ENCODE data around the gene KNL1. TPM values are rescaled to one million over a fixed set of nuclear protein-coding genes. Genes with fewer than 3 reads are reported as not detected.

Gene KNL1
- total and polyA plus RNA-seq, 12 donors, result 0.13 to 7.9 (median 1.4) TPM

GRCh38 chr15:40595773-40596172, 1.7 kb downstream of the KNL1 start:
- intact Hi-C loops (cut with DNase I), result no loop called here
- Histone ChIP-seq H3K27me3 (peaks cover 3% of the 10 kb centered on the region), H3K4me3 (no peak overlapping the region), H3K9me3 (replicated peaks in 1 of 3) (no peaks in the 10 kb centered on the region), H3K4me1 (replicated peaks in 1 of 2) (peaks cover 5 to 12% of the 10 kb centered on the region in 2 donors), H3K27ac (no peak overlapping the region), H3K36me3 (replicated peaks in 1 of 2) (no peaks in the 10 kb centered on the region)
- WGBS, 4 donors, result 75 to 80% (median 78%) methylated on average over 5 of the region's 5 CpGs
- TF ChIP-seq CTCF (IDR thresholded peaks at IDR 0.05) (no peak), POLR2A (IDR thresholded peaks at IDR 0.05) (no peak)
- DNase-seq, result no peak

DNA sequence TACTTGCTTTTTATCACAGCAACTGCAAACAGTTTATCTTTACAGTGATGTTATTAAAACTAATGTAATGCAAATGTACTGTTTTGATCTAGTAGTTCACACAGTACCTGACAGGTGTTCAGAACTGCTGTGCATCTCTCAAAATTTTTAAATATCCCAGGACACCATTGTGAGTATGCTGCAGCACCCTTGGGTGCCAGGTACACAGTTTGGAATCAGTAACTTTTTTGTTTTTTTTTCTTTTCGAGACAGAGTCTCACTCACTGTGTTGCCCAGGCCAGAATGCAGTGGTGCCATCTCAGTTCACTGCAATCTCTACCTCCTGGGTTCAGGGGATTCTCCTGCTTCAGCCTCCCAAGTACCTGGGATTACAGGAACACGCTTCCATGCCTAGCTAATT, 3.0 kb downstream of the KNL1 start:
- peaks cover 5 to 12% of the 10 kb centered on the region in 2 donors for H3K4me1 ChIP-seq (replicated peaks in 1 of 2)
- H3K4me3 ChIP-seq, result no peak overlapping the region
- H3K27me3 ChIP-seq, result peaks cover 3% of the 10 kb centered on the region
- intact Hi-C loops (cut with DNase I), result no loop called here
- no peaks in the 10 kb centered on the region for H3K36me3 ChIP-seq (replicated peaks in 1 of 2)
- DNase-seq, result no peak
- H3K9me3 ChIP-seq (replicated peaks in 1 of 3), result no peaks in the 10 kb centered on the region
- 93 to 96% (median 95%) methylated on average over 2 of the region's 2 CpGs for WGBS, 4 donors
- no peak overlapping the region for H3K27ac ChIP-seq
- TF ChIP-seq CTCF (IDR thresholded peaks at IDR 0.05) (no peak), POLR2A (IDR thresholded peaks at IDR 0.05) (no peak)

- H3K36me3 ChIP-seq (replicated peaks in 1 of 2), result no peaks in the 10 kb centered on the region
- no peaks in the 10 kb centered on the region for H3K9me3 ChIP-seq (replicated peaks in 1 of 3)
- no peak for DNase-seq
- no peak overlapping the region for H3K4me3 ChIP-seq
- H3K4me1 ChIP-seq (replicated peaks in 1 of 2), result peaks cover 5 to 11% of the 10 kb centered on the region in 2 donors
- intact Hi-C loops (cut with DNase I), result no loop called here
- WGBS, 4 donors, result 59 to 81% (median 64%) methylated on average over 3 of the region's 3 CpGs
- TF ChIP-seq POLR2A (IDR thresholded peaks at IDR 0.05) (no peak), CTCF (IDR thresholded peaks at IDR 0.05) (no peak)
- H3K27me3 ChIP-seq, result peaks cover 3% of the 10 kb centered on the region
- H3K27ac ChIP-seq, result no peak overlapping the region
Observed at GRCh38 chr15:40598126-40598525, 4.1 kb downstream of the KNL1 start.

DNA sequence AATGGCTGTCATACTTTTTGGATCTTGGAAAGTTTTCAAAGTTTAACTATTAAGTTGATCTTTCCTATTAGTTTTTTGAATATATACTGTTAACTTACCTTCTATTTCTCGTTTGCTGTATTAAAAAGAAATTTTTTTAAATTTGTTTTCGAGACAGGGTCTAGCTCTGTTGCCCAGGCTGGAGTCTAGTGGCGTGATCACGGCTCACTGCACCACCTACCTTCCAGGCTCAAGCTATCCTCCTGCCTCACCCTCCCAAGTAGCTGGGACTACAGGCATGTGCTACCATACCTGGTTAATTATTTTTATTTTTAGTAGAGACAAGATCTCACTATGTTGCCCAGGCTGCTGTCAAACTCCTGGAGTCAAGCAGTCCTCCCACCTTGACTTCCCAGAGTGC, 4.6 kb downstream of the KNL1 start:
- H3K9me3 ChIP-seq (replicated peaks in 1 of 3), result no peaks in the 10 kb centered on the region
- 67 to 94% (median 86%) methylated on average over 4 of the region's 4 CpGs for WGBS, 4 donors
- intact Hi-C loops (cut with DNase I), result no loop called here
- TF ChIP-seq CTCF (IDR thresholded peaks at IDR 0.05) (no peak), POLR2A (IDR thresholded peaks at IDR 0.05) (no peak)
- H3K36me3 ChIP-seq (replicated peaks in 1 of 2), result no peaks in the 10 kb centered on the region
- H3K27me3 ChIP-seq, result peaks cover 3% of the 10 kb centered on the region
- DNase-seq, result no peak
- peaks cover 5 to 7% of the 10 kb centered on the region in 2 donors for H3K4me1 ChIP-seq (replicated peaks in 1 of 2)
- no peak overlapping the region for H3K4me3 ChIP-seq
- no peak overlapping the region for H3K27ac ChIP-seq
